AG04449 (cell line): ENCODE results near the gene KDM4F.

ENCODE experiments used
- CTCF ChIA-PET: fragments of 350-600 bp; formaldehyde crosslinking; extraction: SDS; loops from one replicate; lab custom pipeline; 2021; ENCODE audit warnings: antibody characterized with exemption; lab: Yijun Ruan, JAX
- POLR2A ChIA-PET: fragments of 400-600, 350-600 bp; formaldehyde crosslinking; extraction: SDS; loops from one replicate; lab custom pipeline; 2020; ENCODE audit warnings: antibody characterized with exemption, inconsistent platforms; lab: Yijun Ruan, JAX
- DNase-seq: peaks from one replicate; pipeline ENCODE4 v3.0.0-alpha.2; 2010; ENCODE audit warnings: low read depth, low spot score
- H3K4me3 ChIP-seq: 2 replicates; pipeline ENCODE4 v1.5.1; 2011; ENCODE audit warnings: low read depth, mild to moderate bottlenecking, control low read depth, low read length
- CTCF ChIP-seq: IDR thresholded peaks from one replicate; pipeline ENCODE4 v1.5.1; 2011; ENCODE audit warnings: mild to moderate bottlenecking, moderate library complexity, low read length, control low read depth, inconsistent platforms; ENCODE audit not compliant: insufficient read depth; ENCODE audit errors: missing control alignments

KDM4F gene

GRCh38 chr11:95042906-95043305, 6.3 kb upstream of the KDM4F start:
- CTCF ChIA-PET = no interaction called here
- DNase-seq = no peak
- TF ChIP-seq CTCF = no peak
- H3K4me3 ChIP-seq = no peak overlapping the region
- POLR2A ChIA-PET = no interaction called here

GRCh38 chr11:95044010-95044409, 5.2 kb upstream of the KDM4F start:
- POLR2A ChIA-PET = no interaction called here

GRCh38 chr11:95045812-95046211, 3.4 kb upstream of the KDM4F start:
- H3K4me3 ChIP-seq = no peak overlapping the region
- no peak for DNase-seq
- TF ChIP-seq CTCF = no peak
- POLR2A ChIA-PET = no interaction called here
- CTCF ChIA-PET = no interaction called here

More at GRCh38 chr11:95044010-95044409, 5.2 kb upstream of the KDM4F start:
- no peak for TF ChIP-seq CTCF
- CTCF ChIA-PET = interaction anchor here (0.8 to 1.6 kb wide), 2 partner anchors 14 to 23 kb away, joined by 3 to 4 read pairs; partner anchors contain the start of gene SRSF8
- no peak for DNase-seq
- no peak overlapping the region for H3K4me3 ChIP-seq

GRCh38 chr11:95050595-95051202, 1.5 kb downstream of the KDM4F start:
- H3K4me3 ChIP-seq = no peak overlapping the region
- ChIA-PET POLR2A (no interaction called here), CTCF (no interaction called here)
- no peak for TF ChIP-seq CTCF
- no peak for DNase-seq

- CTCF ChIA-PET = interaction anchor here (1.5 kb wide), 1 partner anchor 13 kb away, joined by 3 read pairs; no protein-coding TSS in a partner anchor
- DNase-seq = no peak
- no peak for TF ChIP-seq CTCF
- POLR2A ChIA-PET = no interaction called here
- no peak overlapping the region for H3K4me3 ChIP-seq
These were observed 5.1 kb downstream of the KDM4F start for GRCh38 chr11:95054356-95054755.

GRCh38 chr11:95055283-95055897, 6.2 kb downstream of the KDM4F start:
- H3K4me3 ChIP-seq = no peak overlapping the region
- no peak for TF ChIP-seq CTCF
- ChIA-PET CTCF (interaction anchor here (0.6 to 4.0 kb wide), 4 partner anchors 12 to 587 kb away, joined by 3 to 22 read pairs (median 4); partner anchors contain the start of gene SRSF8), POLR2A (no interaction called here)
- no peak for DNase-seq
